Activated naive CD4-positive, alpha-beta T cell treated with Interleukin-2 at 50 U/mL for 16 hours (primary cell): ENCODE measurements around the gene TF.

Source experiments
- DNase-seq: peaks from one replicate; pipeline ENCODE4 v3.0.0-alpha.2; 2020

Gene TF

GRCh38 chr3:133838296-133838789, 92.2 kb downstream of the TF start:
- DNase-seq: no peak

GRCh38 chr3:133838916-133839800, 93.0 kb downstream of the TF start:
- no peak for DNase-seq

GRCh38 chr3:133840055-133840737, 94.0 kb downstream of the TF start:
- DNase-seq: no peak

- no peak for DNase-seq
Measured at GRCh38 chr3:133840767-133841166, 94.6 kb downstream of the TF start.

- DNase-seq: no peak
Measured at GRCh38 chr3:133841196-133841595, 95.0 kb downstream of the TF start.

- DNase-seq: no peak
Measured at GRCh38 chr3:133842158-133842557, 96.0 kb downstream of the TF start.

GRCh38 chr3:133843634-133844033, 97.4 kb downstream of the TF start:
- no peak for DNase-seq

- DNase-seq: no peak
Measured at GRCh38 chr3:133845127-133845526, 98.9 kb downstream of the TF start.
